ENCODE measurements around the gene NOXA1.

NOXA1 gene

GRCh38 chr9:137387891-137388560 lies 35.2 kb upstream of the NOXA1 start:
- no peak for DNase-seq (ENCODE audit: low spot score)

GRCh38 chr9:137388589-137389427 lies 34.4 kb upstream of the NOXA1 start:
- no peak for DNase-seq (ENCODE audit: low spot score)

GRCh38 chr9:137389428-137389746 lies 33.8 kb upstream of the NOXA1 start:
- DNase-seq (ENCODE audit: low spot score), result no peak

- DNase-seq (ENCODE audit: low spot score), result no peak
These were observed 32.4 kb upstream of the NOXA1 start for GRCh38 chr9:137390553-137391410.

GRCh38 chr9:137391411-137391754 lies 31.8 kb upstream of the NOXA1 start:
- no peak for DNase-seq (ENCODE audit: low spot score)

- DNase-seq (ENCODE audit: low spot score), result no peak
These were observed 30.8 kb upstream of the NOXA1 start for GRCh38 chr9:137392232-137393007.

- DNase-seq (ENCODE audit: low spot score), result no peak
These were observed 29.7 kb upstream of the NOXA1 start for GRCh38 chr9:137393176-137394150.

GRCh38 chr9:137394866-137395665 lies 28.1 kb upstream of the NOXA1 start:
- no peak for DNase-seq (ENCODE audit: low spot score)

- DNase-seq (ENCODE audit: low spot score), result no peak
These were observed 27.6 kb upstream of the NOXA1 start for GRCh38 chr9:137395666-137396010.

GRCh38 chr9:137396227-137396626 lies 27.0 kb upstream of the NOXA1 start:
- no peak for DNase-seq (ENCODE audit: low spot score)

GRCh38 chr9:137396634-137397367 lies 26.4 kb upstream of the NOXA1 start:
- no peak for DNase-seq (ENCODE audit: low spot score)

GRCh38 chr9:137397675-137398423 lies 25.3 kb upstream of the NOXA1 start:
- DNase-seq (ENCODE audit: low spot score), result no peak

GRCh38 chr9:137398561-137399468 lies 24.4 kb upstream of the NOXA1 start:
- DNase-seq (ENCODE audit: low spot score), result no peak

- no peak for DNase-seq (ENCODE audit: low spot score)
These were observed 20.4 kb upstream of the NOXA1 start for GRCh38 chr9:137402746-137403145.

GRCh38 chr9:137403269-137403668 lies 19.9 kb upstream of the NOXA1 start:
- no peak for DNase-seq (ENCODE audit: low spot score)

GRCh38 chr9:137404961-137405567 lies 18.1 kb upstream of the NOXA1 start:
- no peak for DNase-seq (ENCODE audit: low spot score)

- no peak for DNase-seq (ENCODE audit: low spot score)
These were observed 17.5 kb upstream of the NOXA1 start for GRCh38 chr9:137405677-137406081.

All from HuH-7.5 (cell line).